Right lobe of liver (tissue), 6 donors: Measurements from ENCODE around the gene GPR176. TPM values are rescaled to one million over a fixed set of nuclear protein-coding genes. Genes with fewer than 3 reads are reported as not detected.

Experiments used
- ATAC-seq, 4 donors: fragments of 200-7000 bp; cut with Tn5 transposase; one replicate each; pipeline ENCODE4 v1.9.1; 2020; ENCODE audit warnings: mild to moderate bottlenecking in 4 of 4, moderate library complexity in 4 of 4
- DNase-seq, 3 donors: peaks; one replicate each; pipeline ENCODE4 v3.0.0-alpha.2; 2020
- H3K27ac ChIP-seq, 3 donors: fragments of 200-600 bp; one replicate each; pipeline ENCODE4 v1.8.0; 2022
- H3K27me3 ChIP-seq, 2 donors: fragments of 200-600 bp; one replicate each; pipeline ENCODE4 v1.8.0; 2022
- H3K36me3 ChIP-seq, 4 donors: fragments of 200-600 bp; sonication (generic) in 1 of 4; one replicate each; pipeline versions ENCODE4 v1.5.1 to v1.8.0; 2017 to 2022; ENCODE audit warnings: control low read depth in 1 of 4
- H3K4me1 ChIP-seq, 4 donors: fragments of 200-600 bp; sonication (generic) in 1 of 4; one replicate each; pipeline versions ENCODE4 v1.5.1 to v1.8.0; 2017 to 2022; ENCODE audit warnings: control low read depth in 1 of 4
- H3K4me3 ChIP-seq, 3 donors: fragments of 200-600 bp; one replicate each; pipeline ENCODE4 v1.8.0; 2022
- H3K9me3 ChIP-seq, 4 donors: fragments of 200-600 bp; sonication (generic) in 1 of 4; one replicate each; pipeline versions ENCODE4 v1.5.1 to v1.8.0; 2017 to 2022; ENCODE audit warnings: control low read depth in 1 of 4
- CTCF ChIP-seq, 4 donors: fragments of 200-600 bp in 3 of 4; fragments of 450-650 bp in 1 of 4; IDR thresholded peaks; one replicate each; pipeline versions ENCODE4 v1.5.1 to v1.8.0; 2016 to 2022; ENCODE audit warnings: antibody characterized with exemption in 4 of 4, mild to moderate bottlenecking in 2 of 4
- POLR2A ChIP-seq: fragments of 450-650 bp; IDR thresholded peaks from one replicate; pipeline ENCODE4 v1.6.1; 2017; ENCODE audit warnings: antibody characterized with exemption, mild to moderate bottlenecking
- WGBS: methylation state at CpG from one replicate; pipeline ENCODE4 v1.1.6; 2018; ENCODE audit warnings: low coverage, low lambda C conversion rate; ENCODE audit not compliant: insufficient coverage; ENCODE audit errors: missing lambda C conversion rate; 5-methylcytosine and 5-hydroxymethylcytosine counted together
- intact Hi-C, 2 donors: fragments of 100-400 bp; cut with DNase I; formaldehyde crosslinking; loops; one replicate each; pipeline versions ENCODE4 v1.11.2 to v1.14.1; 2022
- total RNA-seq, 6 experiments: library from RNA; depleted of rRNA in 2 of 6; stranded (reverse); fragments of >200 nt in 2 of 6; fragmentation: NEBNext Ultra II Directional in 3 of 6; extraction: Animal tissue kit (Norgen Biotek cat#: 25700) in 3 of 6; gene quantifications; one replicate each; pipeline versions ENCODE4 v1.1.0 to v1.2.4, GENCODE V29; 2016 to 2023
- donor health status: DM: no; HTN: yes; CAD: no.
- donor health status: DM: no; HTN: no; CAD: no.
- donor health status: DM: no; HTN: no; CAD: no.
- donor health status: DM: no; HTN: yes; CAD: no.
- donor health status: DM: no; HTN: yes; CAD: no.

GPR176 gene
- total RNA-seq, 6 experiments from 2014 or later: 0.59 to 2.1 (median 1.3) TPM

DNA sequence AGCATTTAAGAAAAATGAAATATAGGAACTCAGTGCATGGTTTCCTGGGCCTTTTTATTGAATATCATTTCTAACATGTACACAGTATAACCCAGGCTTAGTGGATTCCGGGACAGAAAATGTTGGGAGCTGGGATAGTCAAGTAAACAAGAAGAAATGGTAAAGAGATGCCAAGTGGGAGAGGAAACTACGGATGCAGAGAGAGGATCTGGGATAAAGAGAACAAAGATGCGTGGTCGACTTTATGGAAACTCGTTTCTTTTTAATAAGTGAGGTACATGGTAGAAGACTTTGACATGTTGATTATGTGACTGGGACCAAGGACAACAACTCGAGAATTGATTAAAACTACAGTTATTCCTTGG, 1.2 kb upstream of the GPR176 start:
- 72% methylated on average over 6 of the region's 6 CpGs for WGBS
- ATAC-seq: no peak
- peak overlapping the region; percentile 24 to 64 (median 35) for H3K27ac ChIP-seq

GRCh38 chr15:39920510-39921273, 626 bp upstream of the GPR176 start:
- intact Hi-C loops: no loop called here
- WGBS: 2% methylated on average over 15 of the region's 70 CpGs
- peak; percentile 43 for TF ChIP-seq POLR2A
- TF ChIP-seq CTCF (IDR thresholded peaks at IDR 0.05): no peak
- DNase-seq (peak; percentile 73 to 77 (median 74)), ATAC-seq (peak; percentile 92 to 96 (median 95))
- H3K27me3 ChIP-seq: peaks cover 0 to 3% of the 10 kb centered on the region in 2 donors
- peaks cover 0 to 14% (median 0%) of the 10 kb centered on the region in 4 donors for H3K4me1 ChIP-seq
- no peaks in the 10 kb centered on the region for H3K9me3 ChIP-seq
- H3K4me3 ChIP-seq: peak overlapping the region; percentile 62 to 67 (median 62)
- H3K27ac ChIP-seq: peak overlapping the region; percentile 24 to 64 (median 35)
- no peaks in the 10 kb centered on the region for H3K36me3 ChIP-seq

More for the DNA sequence above, 1.2 kb upstream of the GPR176 start:
- TF ChIP-seq CTCF (IDR thresholded peaks at IDR 0.05): no peak
- no peak for TF ChIP-seq POLR2A
- Histone ChIP-seq H3K9me3 (no peaks in the 10 kb centered on the region), H3K27me3 (peaks cover 0 to 3% of the 10 kb centered on the region in 2 donors), H3K4me3 (peak overlapping the region; percentile 62 to 67 (median 62)), H3K4me1 (peaks cover 0 to 14% (median 0%) of the 10 kb centered on the region in 4 donors), H3K36me3 (no peaks in the 10 kb centered on the region)
- no peak for DNase-seq
- intact Hi-C loops: no loop called here

GRCh38 chr15:39919411-39919747, 687 bp downstream of the GPR176 start:
- H3K9me3 ChIP-seq: no peaks in the 10 kb centered on the region
- H3K36me3 ChIP-seq: no peaks in the 10 kb centered on the region
- DNase-seq (no peak), ATAC-seq (no peak)
- TF ChIP-seq POLR2A (no peak), CTCF (IDR thresholded peaks at IDR 0.05) (no peak)
- peaks cover 0 to 14% (median 0%) of the 10 kb centered on the region in 4 donors for H3K4me1 ChIP-seq
- 2% methylated on average over 7 of the region's 15 CpGs for WGBS
- H3K27ac ChIP-seq: no peak overlapping the region
- H3K4me3 ChIP-seq: peak overlapping the region; percentile 62 to 67 (median 62)
- intact Hi-C loops: no loop called here
- peaks cover 0 to 3% of the 10 kb centered on the region in 2 donors for H3K27me3 ChIP-seq

DNA sequence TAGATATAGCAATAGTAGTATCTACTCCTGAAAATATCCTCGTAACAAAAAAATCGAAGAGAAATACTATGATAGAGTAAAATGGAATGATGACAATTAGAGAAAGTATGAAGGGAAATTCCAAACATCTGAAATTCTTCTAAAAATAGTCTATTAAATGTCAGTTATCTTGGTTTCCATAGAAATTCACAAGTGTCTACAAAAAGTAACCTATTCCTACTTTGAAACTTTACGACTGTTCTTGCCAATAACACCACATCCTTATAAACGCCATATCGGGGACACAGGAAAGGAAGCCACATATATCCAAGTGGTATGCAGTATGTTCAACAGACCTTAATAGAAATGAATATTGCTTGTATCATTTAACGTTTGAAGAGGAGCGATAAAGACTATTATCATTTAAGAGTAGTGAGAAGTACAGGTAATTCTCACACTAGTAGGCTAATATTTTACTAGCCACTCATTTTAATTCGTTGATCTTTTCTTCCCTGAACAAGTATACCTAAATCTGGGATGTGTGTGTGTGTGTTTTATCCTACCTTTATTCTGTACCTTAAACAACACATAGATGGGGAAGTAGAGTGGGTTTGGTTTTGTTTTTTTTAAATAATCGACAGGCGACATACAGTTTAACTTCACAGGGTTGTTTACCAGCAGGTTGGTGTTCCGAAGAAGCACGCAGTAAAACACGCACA, 1.2 kb downstream of the GPR176 start:
- H3K4me3 ChIP-seq: peak overlapping the region in 2 of 3 donors; percentile 62
- no peak overlapping the region for H3K27ac ChIP-seq
- 21% methylated on average over 13 of the region's 13 CpGs for WGBS
- peaks cover 0 to 14% (median 0%) of the 10 kb centered on the region in 4 donors for H3K4me1 ChIP-seq
- DNase-seq: no peak
- TF ChIP-seq CTCF (IDR thresholded peaks at IDR 0.05): no peak
- TF ChIP-seq POLR2A: no peak
- intact Hi-C loops: no loop called here
- H3K36me3 ChIP-seq: no peaks in the 10 kb centered on the region
- peaks cover 0 to 3% of the 10 kb centered on the region in 2 donors for H3K27me3 ChIP-seq
- no peak for ATAC-seq
- H3K9me3 ChIP-seq: no peaks in the 10 kb centered on the region
